ENCODE data around the gene CERS2. TPM values are rescaled to one million over a fixed set of nuclear protein-coding genes. Genes with fewer than 3 reads are reported as not detected.

Gene CERS2
- total and polyA plus RNA-seq, 10 of the 15 experiments (the other 5 are each of a cell fraction or from before 2014, with no cell fraction given) = 9.2 to 87.9 (median 50.8) TPM

DNA sequence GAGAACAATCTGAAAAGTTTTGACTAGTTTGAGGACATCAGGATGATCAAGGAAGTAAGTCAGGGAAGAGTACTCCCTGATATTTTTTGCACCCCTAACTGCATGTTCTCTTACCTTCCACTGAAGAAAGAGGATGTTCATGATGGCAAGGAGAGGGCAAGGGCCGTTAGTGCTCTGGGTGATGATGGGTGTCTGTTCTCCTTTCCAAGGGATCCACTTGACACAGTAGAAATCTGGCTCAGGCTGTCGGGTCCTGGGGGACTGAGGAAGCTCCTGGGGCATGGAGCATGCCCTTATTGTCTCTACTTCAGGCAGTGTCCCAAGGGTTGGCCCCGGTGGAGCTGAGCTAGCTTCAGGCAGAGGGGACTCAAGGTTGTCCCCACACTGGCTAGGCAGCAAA is 27.4 kb upstream of the CERS2 start:
- intact Hi-C loops (cut with micrococcal nuclease; ENCODE audit: unreplicated experiment) = no loop called here
- TF ChIP-seq HDGF (IDR thresholded peaks at IDR 0.05) = no peak
- TF ChIP-seq EGR1 (IDR thresholded peaks at IDR 0.05; ENCODE audit: borderline replicate concordance in 1 of 2, low read depth in 2 of 2, low read length in 2 of 2) = no peak
- TF ChIP-seq MEF2A (IDR thresholded peaks at IDR 0.05; ENCODE audit: insufficient read depth, low read depth, low read length) = no peak
- no peak for TF ChIP-seq CHD4 (IDR thresholded peaks at IDR 0.05)
- TF ChIP-seq BRCA1 (IDR thresholded peaks at IDR 0.05; ENCODE audit: low read depth, low read length) = no peak
- no peak for TF ChIP-seq HDAC6 (IDR thresholded peaks at IDR 0.05; ENCODE audit: unreplicated experiment)
- TF ChIP-seq, protein P1, sequence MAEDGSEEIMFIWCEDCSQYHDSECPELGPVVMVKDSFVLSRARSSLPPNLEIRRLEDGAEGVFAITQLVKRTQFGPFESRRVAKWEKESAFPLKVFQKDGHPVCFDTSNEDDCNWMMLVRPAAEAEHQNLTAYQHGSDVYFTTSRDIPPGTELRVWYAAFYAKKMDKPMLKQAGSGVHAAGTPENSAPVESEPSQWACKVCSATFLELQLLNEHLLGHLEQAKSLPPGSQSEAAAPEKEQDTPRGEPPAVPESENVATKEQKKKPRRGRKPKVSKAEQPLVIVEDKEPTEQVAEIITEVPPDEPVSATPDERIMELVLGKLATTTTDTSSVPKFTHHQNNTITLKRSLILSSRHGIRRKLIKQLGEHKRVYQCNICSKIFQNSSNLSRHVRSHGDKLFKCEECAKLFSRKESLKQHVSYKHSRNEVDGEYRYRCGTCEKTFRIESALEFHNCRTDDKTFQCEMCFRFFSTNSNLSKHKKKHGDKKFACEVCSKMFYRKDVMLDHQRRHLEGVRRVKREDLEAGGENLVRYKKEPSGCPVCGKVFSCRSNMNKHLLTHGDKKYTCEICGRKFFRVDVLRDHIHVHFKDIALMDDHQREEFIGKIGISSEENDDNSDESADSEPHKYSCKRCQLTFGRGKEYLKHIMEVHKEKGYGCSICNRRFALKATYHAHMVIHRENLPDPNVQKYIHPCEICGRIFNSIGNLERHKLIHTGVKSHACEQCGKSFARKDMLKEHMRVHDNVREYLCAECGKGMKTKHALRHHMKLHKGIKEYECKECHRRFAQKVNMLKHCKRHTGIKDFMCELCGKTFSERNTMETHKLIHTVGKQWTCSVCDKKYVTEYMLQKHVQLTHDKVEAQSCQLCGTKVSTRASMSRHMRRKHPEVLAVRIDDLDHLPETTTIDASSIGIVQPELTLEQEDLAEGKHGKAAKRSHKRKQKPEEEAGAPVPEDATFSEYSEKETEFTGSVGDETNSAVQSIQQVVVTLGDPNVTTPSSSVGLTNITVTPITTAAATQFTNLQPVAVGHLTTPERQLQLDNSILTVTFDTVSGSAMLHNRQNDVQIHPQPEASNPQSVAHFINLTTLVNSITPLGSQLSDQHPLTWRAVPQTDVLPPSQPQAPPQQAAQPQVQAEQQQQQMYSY (CRISPR knock-in tag; IDR thresholded peaks at IDR 0.05) = no peak
- TF ChIP-seq TCF7 (IDR thresholded peaks at IDR 0.05; ENCODE audit: borderline replicate concordance) = no peak
- TF ChIP-seq, protein P2, sequence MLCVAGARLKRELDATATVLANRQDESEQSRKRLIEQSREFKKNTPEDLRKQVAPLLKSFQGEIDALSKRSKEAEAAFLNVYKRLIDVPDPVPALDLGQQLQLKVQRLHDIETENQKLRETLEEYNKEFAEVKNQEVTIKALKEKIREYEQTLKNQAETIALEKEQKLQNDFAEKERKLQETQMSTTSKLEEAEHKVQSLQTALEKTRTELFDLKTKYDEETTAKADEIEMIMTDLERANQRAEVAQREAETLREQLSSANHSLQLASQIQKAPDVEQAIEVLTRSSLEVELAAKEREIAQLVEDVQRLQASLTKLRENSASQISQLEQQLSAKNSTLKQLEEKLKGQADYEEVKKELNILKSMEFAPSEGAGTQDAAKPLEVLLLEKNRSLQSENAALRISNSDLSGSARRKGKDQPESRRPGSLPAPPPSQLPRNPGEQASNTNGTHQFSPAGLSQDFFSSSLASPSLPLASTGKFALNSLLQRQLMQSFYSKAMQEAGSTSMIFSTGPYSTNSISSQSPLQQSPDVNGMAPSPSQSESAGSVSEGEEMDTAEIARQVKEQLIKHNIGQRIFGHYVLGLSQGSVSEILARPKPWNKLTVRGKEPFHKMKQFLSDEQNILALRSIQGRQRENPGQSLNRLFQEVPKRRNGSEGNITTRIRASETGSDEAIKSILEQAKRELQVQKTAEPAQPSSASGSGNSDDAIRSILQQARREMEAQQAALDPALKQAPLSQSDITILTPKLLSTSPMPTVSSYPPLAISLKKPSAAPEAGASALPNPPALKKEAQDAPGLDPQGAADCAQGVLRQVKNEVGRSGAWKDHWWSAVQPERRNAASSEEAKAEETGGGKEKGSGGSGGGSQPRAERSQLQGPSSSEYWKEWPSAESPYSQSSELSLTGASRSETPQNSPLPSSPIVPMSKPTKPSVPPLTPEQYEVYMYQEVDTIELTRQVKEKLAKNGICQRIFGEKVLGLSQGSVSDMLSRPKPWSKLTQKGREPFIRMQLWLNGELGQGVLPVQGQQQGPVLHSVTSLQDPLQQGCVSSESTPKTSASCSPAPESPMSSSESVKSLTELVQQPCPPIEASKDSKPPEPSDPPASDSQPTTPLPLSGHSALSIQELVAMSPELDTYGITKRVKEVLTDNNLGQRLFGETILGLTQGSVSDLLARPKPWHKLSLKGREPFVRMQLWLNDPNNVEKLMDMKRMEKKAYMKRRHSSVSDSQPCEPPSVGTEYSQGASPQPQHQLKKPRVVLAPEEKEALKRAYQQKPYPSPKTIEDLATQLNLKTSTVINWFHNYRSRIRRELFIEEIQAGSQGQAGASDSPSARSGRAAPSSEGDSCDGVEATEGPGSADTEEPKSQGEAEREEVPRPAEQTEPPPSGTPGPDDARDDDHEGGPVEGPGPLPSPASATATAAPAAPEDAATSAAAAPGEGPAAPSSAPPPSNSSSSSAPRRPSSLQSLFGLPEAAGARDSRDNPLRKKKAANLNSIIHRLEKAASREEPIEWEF (IDR thresholded peaks at IDR 0.05; ENCODE audit: insufficient replicate concordance, low read depth, low read length) = no peak
- no peak for TF ChIP-seq NFIC (IDR thresholded peaks at IDR 0.05; ENCODE audit: low read depth, low read length)
- no peak for TF ChIP-seq POLR2A (IDR thresholded peaks at IDR 0.05; ENCODE audit: low read depth, low read length)
- TF ChIP-seq NFYA (IDR thresholded peaks at IDR 0.05; ENCODE audit: borderline replicate concordance, low read depth, low read length) = no peak
- Histone ChIP-seq H2AFZ (ENCODE audit: control insufficient read depth, low read depth, low read length) (no peak overlapping the region), H3K36me3 (ENCODE audit: control insufficient read depth in 2 of 2, insufficient read depth in 2 of 2, low read length in 1 of 2) (no peaks in the 10 kb centered on the region; a peak in 1 of 4 replicates), H3K9ac (ENCODE audit: control insufficient read depth, insufficient read depth, low read length) (no peak overlapping the region), H3K9me3 (replicated peaks; ENCODE audit: control insufficient read depth, insufficient read depth, low read length) (no peaks in the 10 kb centered on the region), H3K79me2 (ENCODE audit: control insufficient read depth, insufficient read depth, low read length) (peaks cover 5% of the 10 kb centered on the region), H3K4me3 (no peak overlapping the region), H3K4me2 (ENCODE audit: control insufficient read depth, insufficient read depth) (no peak overlapping the region), H3K27me3 (replicated peaks in 1 of 2; ENCODE audit: control insufficient read depth in 2 of 2, insufficient read depth in 2 of 2, low read length in 1 of 2) (no peaks in the 10 kb centered on the region), H4K20me1 (ENCODE audit: control insufficient read depth, insufficient read depth) (no peaks in the 10 kb centered on the region), H3K27ac (ENCODE audit: control insufficient read depth, insufficient read depth) (no peak overlapping the region), H3K4me1 (ENCODE audit: control insufficient read depth, insufficient read depth, low read length) (peaks cover 7% of the 10 kb centered on the region)
- ChIA-PET SMC1A (ENCODE audit: uncharacterized antibody, unreplicated experiment) (interaction anchor here (1.3 to 1.6 kb wide), 2 partner anchors 28 to 80 kb away, joined by 3 read pairs; no protein-coding TSS in a partner anchor), RAD21 (ENCODE audit: unreplicated experiment) (no interaction called here), CTCF (interaction anchor here (0.6 to 16.2 kb wide), 4 partner anchors 8 to 26 kb away, joined by 3 to 252 read pairs (median 5); partner anchors contain the start of genes ANXA9 and CERS2), POLR2A (interaction anchor here (0.6 kb wide), 1 partner anchor 1051 kb away, joined by 3 read pairs; no protein-coding TSS in a partner anchor)
- FAIRE-seq = no peak
- WGBS (ENCODE audit: insufficient coverage, insufficient replicate concordance, low lambda C conversion rate, missing lambda C conversion rate) = 51% methylated on average over 3 of the region's 3 CpGs
- DNase-seq (ENCODE audit: low read depth, low spot score) = no peak
- no peak for ATAC-seq
- BruUV-seq (replicated peaks) = no TSS peak
- in situ Hi-C loops (cut with MboI) = no loop called here

Data from GM12878 (cell line).